Liver (tissue), 9 donors: ENCODE measurements around the gene SREBF2. TPM values are rescaled to one million over a fixed set of nuclear protein-coding genes. Genes with fewer than 3 reads are reported as not detected.

ENCODE experiments used
- DNase-seq: peaks from one replicate; pipeline ENCODE4 v3.0.0-alpha.2; 2017; ENCODE audit warnings: low spot score
- H3K27ac ChIP-seq, 2 donors: one replicate each; pipeline ENCODE4 v1.7.0; 2013; ENCODE audit warnings: inconsistent platforms in 2 of 2, low read length in 2 of 2, control low read depth in 1 of 2, low read depth in 1 of 2, mild to moderate bottlenecking in 1 of 2
- H3K27me3 ChIP-seq, 4 donors: one replicate each; pipeline versions ENCODE4 v1.6.1 to v1.7.0; 2013; ENCODE audit warnings: low read length in 3 of 4, inconsistent platforms in 1 of 4, mild to moderate bottlenecking in 1 of 4, moderate library complexity in 1 of 4; ENCODE audit not compliant: control insufficient read depth in 4 of 4, insufficient read depth in 4 of 4
- H3K36me3 ChIP-seq, 4 donors: one replicate each; pipeline versions ENCODE4 v1.6.1 to v1.7.0; 2013; ENCODE audit warnings: low read length in 3 of 4, mild to moderate bottlenecking in 3 of 4, low read depth in 1 of 4, moderate library complexity in 1 of 4; ENCODE audit not compliant: control insufficient read depth in 4 of 4, insufficient read depth in 3 of 4
- H3K4me1 ChIP-seq, 4 donors: one replicate each; pipeline versions ENCODE4 v1.6.1 to v1.7.0; 2013; ENCODE audit warnings: low read length in 3 of 4, mild to moderate bottlenecking in 3 of 4, moderate library complexity in 1 of 4; ENCODE audit not compliant: control insufficient read depth in 4 of 4, insufficient read depth in 4 of 4
- H3K4me3 ChIP-seq, 3 donors: one replicate each; pipeline versions ENCODE4 v1.6.1 to v1.7.0; 2013; ENCODE audit warnings: low read length in 3 of 3, control low read depth in 1 of 3, low read depth in 1 of 3, mild to moderate bottlenecking in 1 of 3
- H3K9ac ChIP-seq, 2 donors: one replicate each; pipeline ENCODE4 v1.7.0; 2013; ENCODE audit warnings: low read length in 2 of 2, mild to moderate bottlenecking in 2 of 2, moderate library complexity in 2 of 2, control low read depth in 1 of 2, low read depth in 1 of 2
- H3K9me3 ChIP-seq, 4 donors: one replicate each; pipeline versions ENCODE4 v1.6.1 to v1.7.0; 2013; ENCODE audit warnings: low read length in 3 of 4; ENCODE audit not compliant: control insufficient read depth in 4 of 4
- ATF3 ChIP-seq: IDR thresholded peaks from 2 replicates; pipeline ENCODE4 v1.6.1; 2016; ENCODE audit warnings: antibody characterized with exemption
- EGR1 ChIP-seq, 2 donors: IDR thresholded peaks; 2 replicates each; pipeline ENCODE4 v1.6.1; 2016 to 2018; ENCODE audit warnings: antibody characterized with exemption in 2 of 2, low read depth in 2 of 2
- FOXA1 ChIP-seq: IDR thresholded peaks from 2 replicates; pipeline ENCODE4 v1.6.1; 2016; ENCODE audit warnings: antibody characterized with exemption
- FOXA2 ChIP-seq: IDR thresholded peaks from 2 replicates; pipeline ENCODE4 v1.6.1; 2016; ENCODE audit warnings: antibody characterized with exemption
- GABPA ChIP-seq, 2 donors: IDR thresholded peaks in 1 of 2; conservative IDR thresholded peaks in 1 of 2; 2 replicates each; pipeline ENCODE4 v1.6.1; 2016; ENCODE audit warnings: antibody characterized with exemption in 2 of 2, mild to moderate bottlenecking in 1 of 2, moderate library complexity in 1 of 2
- HNF4A ChIP-seq, 2 donors: conservative IDR thresholded peaks; 2 replicates each; pipeline ENCODE4 v1.6.1; 2016; ENCODE audit warnings: antibody characterized with exemption in 2 of 2, mild to moderate bottlenecking in 2 of 2
- HNF4G ChIP-seq: IDR thresholded peaks from 2 replicates; pipeline ENCODE4 v1.6.1; 2016; ENCODE audit warnings: antibody characterized with exemption
- JUND ChIP-seq, 2 donors: IDR thresholded peaks; 2 replicates each; pipeline ENCODE4 v1.6.1; 2016; ENCODE audit warnings: antibody characterized with exemption in 2 of 2
- NR2F2 ChIP-seq: IDR thresholded peaks from 2 replicates; pipeline ENCODE4 v1.6.1; 2016; ENCODE audit warnings: antibody characterized with exemption
- RAD21 ChIP-seq, 2 donors: IDR thresholded peaks; 2 replicates each; pipeline ENCODE4 v1.6.1; 2016; ENCODE audit warnings: antibody characterized with exemption in 2 of 2, mild to moderate bottlenecking in 2 of 2
- RXRA ChIP-seq, 2 donors: IDR thresholded peaks; 2 replicates each; pipeline ENCODE4 v1.6.1; 2017 to 2018; ENCODE audit warnings: antibody characterized with exemption in 2 of 2, mild to moderate bottlenecking in 1 of 2
- SP1 ChIP-seq: IDR thresholded peaks from 2 replicates; pipeline ENCODE4 v1.6.1; 2018; ENCODE audit warnings: antibody characterized with exemption, mild to moderate bottlenecking
- TAF1 ChIP-seq: conservative IDR thresholded peaks from 2 replicates; pipeline ENCODE4 v1.6.1; 2016; ENCODE audit warnings: antibody characterized with exemption, mild to moderate bottlenecking
- YY1 ChIP-seq: IDR thresholded peaks from 2 replicates; pipeline ENCODE4 v1.6.1; 2016; ENCODE audit warnings: antibody characterized with exemption, mild to moderate bottlenecking
- ZBTB33 ChIP-seq: IDR thresholded peaks from 2 replicates; pipeline ENCODE4 v1.6.1; 2016; ENCODE audit warnings: antibody characterized with exemption
- WGBS: extraction: QIAGEN DNeasy Blood & Tissue Kit; methylation state at CpG from one replicate; pipeline ENCODE4 v1.1.7; 2013; 5-methylcytosine and 5-hydroxymethylcytosine counted together
- polyA plus RNA-seq, 2 donors: library from polyadenylated mRNA; stranded (reverse) in 1 of 2; unstranded in 1 of 2; fragments of 200-250 nt in 1 of 2; fragments of >200 nt in 1 of 2; fragmentation: Nextera tagmentation in 1 of 2; extraction: Ambion mirVana in 1 of 2; gene quantifications; one replicate each; pipeline versions ENCODE4 v1.2.1 to v1.2.3, GENCODE V29; 2013 to 2015
- total RNA-seq, 2 donors: library from RNA; depleted of rRNA; stranded (reverse); fragments of >200 nt; gene quantifications; one replicate each; pipeline ENCODE4 v1.2.3, GENCODE V29; 2014
- TF ChIP-seq, protein P1 (sequence below): fragments of 150-350 bp; IDR thresholded peaks from 2 replicates; pipeline ENCODE4 v1.5.1; 2017; ENCODE audit warnings: improper control_type of control experiment, low read depth, low read length; ENCODE audit not compliant: missing input control
- TF ChIP-seq, protein P2 (sequence below): IDR thresholded peaks from 2 replicates; pipeline ENCODE4 v1.6.1; 2016; ENCODE audit warnings: antibody characterized with exemption
- TF ChIP-seq, protein P3 (sequence below): IDR thresholded peaks from 2 replicates; pipeline ENCODE4 v1.6.1; 2016; ENCODE audit warnings: antibody characterized with exemption, mild to moderate bottlenecking
- donor health status: healthy.
- donor health status: healthy.
- donor health status: healthy.
- donor health status: healthy.
- donor health status: healthy.

SREBF2 gene
- total and polyA plus RNA-seq, 4 donors: 18.3 to 69.6 (median 57.3) TPM

- Histone ChIP-seq H3K36me3 (peaks cover 20 to 94% (median 78%) of the 10 kb centered on the region in 4 donors), H3K9me3 (no peaks in the 10 kb centered on the region), H3K4me1 (no peaks in the 10 kb centered on the region), H3K4me3 (no peak overlapping the region), H3K27ac (no peak overlapping the region), H3K9ac (no peak overlapping the region), H3K27me3 (no peaks in the 10 kb centered on the region)
- WGBS: 96% methylated on average over 2 of the region's 2 CpGs
- TF ChIP-seq HNF4G (no peak), ZBTB33 (no peak), GABPA (IDR thresholded peaks at IDR 0.05 in 1 of 2, conservative IDR thresholded peaks at IDR 0.05 in 1 of 2) (no peak), SP1 (no peak), JUND (IDR thresholded peaks at IDR 0.05) (no peak), ATF3 (no peak), RAD21 (IDR thresholded peaks at IDR 0.05) (no peak), NR2F2 (no peak), RXRA (IDR thresholded peaks at IDR 0.05) (no peak), TAF1 (no peak), FOXA2 (no peak), FOXA1 (no peak), EGR1 (IDR thresholded peaks at IDR 0.05; ENCODE audit: low read depth in 2 of 2) (no peak), HNF4A (conservative IDR thresholded peaks at IDR 0.05) (no peak), YY1 (no peak)
- TF ChIP-seq, protein P1, sequence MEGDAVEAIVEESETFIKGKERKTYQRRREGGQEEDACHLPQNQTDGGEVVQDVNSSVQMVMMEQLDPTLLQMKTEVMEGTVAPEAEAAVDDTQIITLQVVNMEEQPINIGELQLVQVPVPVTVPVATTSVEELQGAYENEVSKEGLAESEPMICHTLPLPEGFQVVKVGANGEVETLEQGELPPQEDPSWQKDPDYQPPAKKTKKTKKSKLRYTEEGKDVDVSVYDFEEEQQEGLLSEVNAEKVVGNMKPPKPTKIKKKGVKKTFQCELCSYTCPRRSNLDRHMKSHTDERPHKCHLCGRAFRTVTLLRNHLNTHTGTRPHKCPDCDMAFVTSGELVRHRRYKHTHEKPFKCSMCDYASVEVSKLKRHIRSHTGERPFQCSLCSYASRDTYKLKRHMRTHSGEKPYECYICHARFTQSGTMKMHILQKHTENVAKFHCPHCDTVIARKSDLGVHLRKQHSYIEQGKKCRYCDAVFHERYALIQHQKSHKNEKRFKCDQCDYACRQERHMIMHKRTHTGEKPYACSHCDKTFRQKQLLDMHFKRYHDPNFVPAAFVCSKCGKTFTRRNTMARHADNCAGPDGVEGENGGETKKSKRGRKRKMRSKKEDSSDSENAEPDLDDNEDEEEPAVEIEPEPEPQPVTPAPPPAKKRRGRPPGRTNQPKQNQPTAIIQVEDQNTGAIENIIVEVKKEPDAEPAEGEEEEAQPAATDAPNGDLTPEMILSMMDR: no peak
- TF ChIP-seq, protein P2, sequence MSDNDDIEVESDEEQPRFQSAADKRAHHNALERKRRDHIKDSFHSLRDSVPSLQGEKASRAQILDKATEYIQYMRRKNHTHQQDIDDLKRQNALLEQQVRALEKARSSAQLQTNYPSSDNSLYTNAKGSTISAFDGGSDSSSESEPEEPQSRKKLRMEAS: no peak
- TF ChIP-seq, protein P3, sequence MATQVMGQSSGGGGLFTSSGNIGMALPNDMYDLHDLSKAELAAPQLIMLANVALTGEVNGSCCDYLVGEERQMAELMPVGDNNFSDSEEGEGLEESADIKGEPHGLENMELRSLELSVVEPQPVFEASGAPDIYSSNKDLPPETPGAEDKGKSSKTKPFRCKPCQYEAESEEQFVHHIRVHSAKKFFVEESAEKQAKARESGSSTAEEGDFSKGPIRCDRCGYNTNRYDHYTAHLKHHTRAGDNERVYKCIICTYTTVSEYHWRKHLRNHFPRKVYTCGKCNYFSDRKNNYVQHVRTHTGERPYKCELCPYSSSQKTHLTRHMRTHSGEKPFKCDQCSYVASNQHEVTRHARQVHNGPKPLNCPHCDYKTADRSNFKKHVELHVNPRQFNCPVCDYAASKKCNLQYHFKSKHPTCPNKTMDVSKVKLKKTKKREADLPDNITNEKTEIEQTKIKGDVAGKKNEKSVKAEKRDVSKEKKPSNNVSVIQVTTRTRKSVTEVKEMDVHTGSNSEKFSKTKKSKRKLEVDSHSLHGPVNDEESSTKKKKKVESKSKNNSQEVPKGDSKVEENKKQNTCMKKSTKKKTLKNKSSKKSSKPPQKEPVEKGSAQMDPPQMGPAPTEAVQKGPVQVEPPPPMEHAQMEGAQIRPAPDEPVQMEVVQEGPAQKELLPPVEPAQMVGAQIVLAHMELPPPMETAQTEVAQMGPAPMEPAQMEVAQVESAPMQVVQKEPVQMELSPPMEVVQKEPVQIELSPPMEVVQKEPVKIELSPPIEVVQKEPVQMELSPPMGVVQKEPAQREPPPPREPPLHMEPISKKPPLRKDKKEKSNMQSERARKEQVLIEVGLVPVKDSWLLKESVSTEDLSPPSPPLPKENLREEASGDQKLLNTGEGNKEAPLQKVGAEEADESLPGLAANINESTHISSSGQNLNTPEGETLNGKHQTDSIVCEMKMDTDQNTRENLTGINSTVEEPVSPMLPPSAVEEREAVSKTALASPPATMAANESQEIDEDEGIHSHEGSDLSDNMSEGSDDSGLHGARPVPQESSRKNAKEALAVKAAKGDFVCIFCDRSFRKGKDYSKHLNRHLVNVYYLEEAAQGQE: no peak
- DNase-seq: no peak
Observed at GRCh38 chr22:41885116-41885515, 52.2 kb downstream of the SREBF2 start.
